CD4-positive, alpha-beta T cell (primary cell): ENCODE results near the gene PRKN. TPM values are rescaled to one million over a fixed set of nuclear protein-coding genes. Genes with fewer than 3 reads are reported as not detected.

Experiments used
- ATAC-seq: fragments of 200-7000 bp; cut with Tn5 transposase; one replicate; pipeline ENCODE4 v1.10.0; 2022; ENCODE audit warnings: mild to moderate bottlenecking; ENCODE audit not compliant: poor library complexity
- CTCF ChIA-PET: fragments of 350-600 bp; sonication (Branson Sonifier 250); formaldehyde crosslinking; loops from one replicate; lab custom pipeline; 2021; ENCODE audit warnings: antibody characterized with exemption, inconsistent platforms; lab: Charles Lee
- POLR2A ChIA-PET: fragments of 350-600 bp; sonication (Branson Sonifier 250); formaldehyde crosslinking; loops from one replicate; lab custom pipeline; 2021; ENCODE audit warnings: antibody characterized with exemption, inconsistent platforms; lab: Charles Lee
- DNase-seq, 14 experiments: peaks; one replicate each; pipeline ENCODE4 v3.0.0-alpha.2; 2013 to 2020; ENCODE audit warnings: mixed read lengths in 2 of 14
- H3K27ac ChIP-seq, 2 donors: one replicate each; pipeline versions ENCODE4 v1.5.1 to v1.7.0; 2013; ENCODE audit warnings: low read length in 2 of 2, low read depth in 1 of 2, mild to moderate bottlenecking in 1 of 2
- H3K27me3 ChIP-seq, 2 experiments: 1 replicate in 1 of 2; 2 replicates in 1 of 2; pipeline versions ENCODE4 v1.6.1 to v1.7.0; 2013; ENCODE audit warnings: low read length in 2 of 2, control low read depth in 1 of 2, mild to moderate bottlenecking in 1 of 2, moderate library complexity in 1 of 2; ENCODE audit not compliant: insufficient read depth in 2 of 2, control insufficient read depth in 1 of 2
- H3K36me3 ChIP-seq: one replicate; pipeline ENCODE4 v1.6.1; 2013; ENCODE audit warnings: low read length, control low read depth; ENCODE audit not compliant: insufficient read depth
- H3K4me1 ChIP-seq: one replicate; pipeline ENCODE4 v1.6.1; 2013; ENCODE audit warnings: low read length, control low read depth; ENCODE audit not compliant: insufficient read depth
- H3K4me3 ChIP-seq: one replicate; pipeline ENCODE4 v1.5.1; 2013; ENCODE audit warnings: mild to moderate bottlenecking, low read length, moderate library complexity
- H3K9me3 ChIP-seq, 2 experiments: 1 replicate in 1 of 2; 2 replicates in 1 of 2; pipeline versions ENCODE4 v1.6.1 to v1.7.0; 2013; ENCODE audit warnings: low read length in 2 of 2, mild to moderate bottlenecking in 2 of 2, control low read depth in 1 of 2, moderate library complexity in 1 of 2; ENCODE audit not compliant: control insufficient read depth in 1 of 2, insufficient read depth in 1 of 2
- H3K27ac Mint-ChIP-seq: one replicate; pipeline ENCODE4 v1.8.0; 2020; ENCODE audit warnings: mixed read lengths
- H3K27me3 Mint-ChIP-seq: one replicate; pipeline ENCODE4 v1.8.0; 2021; ENCODE audit warnings: mixed read lengths
- H3K36me3 Mint-ChIP-seq: one replicate; pipeline ENCODE4 v1.8.0; 2021; ENCODE audit warnings: low read depth, mixed read lengths
- H3K4me1 Mint-ChIP-seq: one replicate; pipeline ENCODE4 v1.8.0; 2021; ENCODE audit warnings: low read depth, mixed read lengths
- H3K4me3 Mint-ChIP-seq: one replicate; pipeline ENCODE4 v1.8.0; 2020; ENCODE audit warnings: mild to moderate bottlenecking, mixed read lengths
- H3K9me3 Mint-ChIP-seq: one replicate; pipeline ENCODE4 v1.8.0; 2020; ENCODE audit warnings: mixed read lengths
- intact Hi-C, 2 experiments: fragments of 100-400 bp; cut with DNase I in 1 of 2; cut with micrococcal nuclease in 1 of 2; formaldehyde crosslinking; loops; one replicate each; pipeline versions ENCODE4 v1.15.1 to v1.9.0; 2023 to 2025; cut with DNase I, micrococcal nuclease
- total RNA-seq, 174 experiments: library from RNA in 2 of 174; stranded (reverse) in 2 of 174; gene quantifications; one replicate each; pipeline ENCODE4 v1.2.3 and lab custom pipeline; 2021 to 2026
- TF ChIP-seq, protein P1 (sequence below): fragments of 200-600 bp; IDR thresholded peaks from one replicate; pipeline ENCODE4 v1.8.0; 2022; ENCODE audit warnings: antibody characterized with exemption, mild to moderate bottlenecking

PRKN gene
- total RNA-seq, 2 experiments from 2014 or later, result 5.2 to 5.4 TPM

DNA sequence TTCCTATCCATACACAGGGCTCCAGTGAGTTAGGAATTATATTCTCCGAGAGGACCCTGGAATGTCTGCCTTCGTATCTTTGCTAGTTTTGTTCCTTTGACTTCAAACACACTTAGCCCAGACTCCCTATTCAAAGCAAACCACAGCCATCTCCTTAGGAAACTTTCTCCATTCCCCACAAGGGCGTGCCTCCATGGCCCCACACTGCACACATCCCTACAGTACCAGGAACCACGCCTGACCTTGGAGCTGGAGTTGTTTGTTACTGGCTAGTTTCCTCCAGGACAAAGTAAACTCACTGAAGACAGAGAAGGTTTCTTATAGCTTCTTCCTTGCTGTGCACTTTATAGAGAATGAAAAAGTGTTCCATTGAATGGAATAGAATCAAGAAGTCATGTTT, 1040.9 kb downstream of the PRKN start:
- intact Hi-C loops, result no loop called here
- no peaks in the 10 kb centered on the region for H3K27me3 ChIP-seq
- ATAC-seq (no peak), DNase-seq (no peak)
- ChIA-PET POLR2A (no interaction called here), CTCF (no interaction called here)
- no peaks in the 10 kb centered on the region for H3K36me3 Mint-ChIP-seq
- TF ChIP-seq, protein P1, sequence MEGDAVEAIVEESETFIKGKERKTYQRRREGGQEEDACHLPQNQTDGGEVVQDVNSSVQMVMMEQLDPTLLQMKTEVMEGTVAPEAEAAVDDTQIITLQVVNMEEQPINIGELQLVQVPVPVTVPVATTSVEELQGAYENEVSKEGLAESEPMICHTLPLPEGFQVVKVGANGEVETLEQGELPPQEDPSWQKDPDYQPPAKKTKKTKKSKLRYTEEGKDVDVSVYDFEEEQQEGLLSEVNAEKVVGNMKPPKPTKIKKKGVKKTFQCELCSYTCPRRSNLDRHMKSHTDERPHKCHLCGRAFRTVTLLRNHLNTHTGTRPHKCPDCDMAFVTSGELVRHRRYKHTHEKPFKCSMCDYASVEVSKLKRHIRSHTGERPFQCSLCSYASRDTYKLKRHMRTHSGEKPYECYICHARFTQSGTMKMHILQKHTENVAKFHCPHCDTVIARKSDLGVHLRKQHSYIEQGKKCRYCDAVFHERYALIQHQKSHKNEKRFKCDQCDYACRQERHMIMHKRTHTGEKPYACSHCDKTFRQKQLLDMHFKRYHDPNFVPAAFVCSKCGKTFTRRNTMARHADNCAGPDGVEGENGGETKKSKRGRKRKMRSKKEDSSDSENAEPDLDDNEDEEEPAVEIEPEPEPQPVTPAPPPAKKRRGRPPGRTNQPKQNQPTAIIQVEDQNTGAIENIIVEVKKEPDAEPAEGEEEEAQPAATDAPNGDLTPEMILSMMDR, result no peak
- no peaks in the 10 kb centered on the region for H3K4me1 Mint-ChIP-seq
- H3K27me3 Mint-ChIP-seq, result no peaks in the 10 kb centered on the region
- no peaks in the 10 kb centered on the region for H3K9me3 Mint-ChIP-seq
- no peaks in the 10 kb centered on the region for H3K36me3 ChIP-seq
- no peaks in the 10 kb centered on the region for H3K9me3 ChIP-seq
- no peak overlapping the region for H3K4me3 ChIP-seq
- no peak overlapping the region for H3K4me3 Mint-ChIP-seq
- H3K27ac ChIP-seq, result no peak overlapping the region
- H3K4me1 ChIP-seq, result no peaks in the 10 kb centered on the region
- no peak overlapping the region for H3K27ac Mint-ChIP-seq

DNA sequence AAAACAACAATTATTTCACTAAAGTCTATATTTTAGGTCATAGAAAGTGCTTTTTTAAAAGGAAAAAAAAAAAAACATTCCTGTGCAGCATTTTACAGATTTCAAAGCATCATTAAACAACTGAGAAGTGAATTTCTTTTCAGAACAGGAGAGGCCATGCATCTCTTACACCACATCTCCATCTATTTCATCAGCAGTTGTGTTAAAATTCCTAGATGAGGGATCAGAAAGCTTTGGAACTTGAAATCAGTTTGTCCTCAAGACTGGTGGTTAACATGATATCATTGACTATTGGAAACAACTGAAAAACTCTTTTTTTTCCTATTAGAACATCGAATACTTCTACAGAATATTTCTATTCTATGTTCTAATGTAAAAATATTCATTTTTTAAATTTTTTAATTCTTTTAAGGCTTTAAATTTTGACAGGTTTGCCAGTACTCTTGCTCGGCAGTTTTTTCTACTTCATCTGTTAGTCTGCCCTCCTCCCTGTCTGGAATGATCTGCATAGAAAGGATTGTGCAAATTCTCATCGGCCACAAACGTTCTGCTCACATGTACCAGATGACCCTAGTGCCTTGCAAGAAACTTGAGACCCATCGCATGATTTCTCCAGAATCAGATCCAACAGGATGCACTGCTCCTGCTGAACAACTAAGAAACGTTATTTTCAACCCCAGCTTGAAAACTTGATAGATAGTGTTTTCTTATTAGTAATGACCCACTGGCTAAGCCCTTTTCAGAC, 1042.7 kb downstream of the PRKN start:
- H3K4me1 ChIP-seq, result no peaks in the 10 kb centered on the region
- no peak overlapping the region for H3K27ac ChIP-seq
- no peaks in the 10 kb centered on the region for H3K36me3 ChIP-seq
- ChIA-PET CTCF (no interaction called here), POLR2A (no interaction called here)
- H3K9me3 Mint-ChIP-seq, result no peaks in the 10 kb centered on the region
- no peaks in the 10 kb centered on the region for H3K9me3 ChIP-seq
- no peak overlapping the region for H3K4me3 ChIP-seq
- H3K4me1 Mint-ChIP-seq, result no peaks in the 10 kb centered on the region
- H3K36me3 Mint-ChIP-seq, result no peaks in the 10 kb centered on the region
- H3K4me3 Mint-ChIP-seq, result no peak overlapping the region
- H3K27me3 Mint-ChIP-seq, result no peaks in the 10 kb centered on the region
- H3K27me3 ChIP-seq, result no peaks in the 10 kb centered on the region
- no peak for DNase-seq
- TF ChIP-seq, protein P1, result no peak
- intact Hi-C loops, result no loop called here
- no peak for ATAC-seq
- H3K27ac Mint-ChIP-seq, result no peak overlapping the region

DNA sequence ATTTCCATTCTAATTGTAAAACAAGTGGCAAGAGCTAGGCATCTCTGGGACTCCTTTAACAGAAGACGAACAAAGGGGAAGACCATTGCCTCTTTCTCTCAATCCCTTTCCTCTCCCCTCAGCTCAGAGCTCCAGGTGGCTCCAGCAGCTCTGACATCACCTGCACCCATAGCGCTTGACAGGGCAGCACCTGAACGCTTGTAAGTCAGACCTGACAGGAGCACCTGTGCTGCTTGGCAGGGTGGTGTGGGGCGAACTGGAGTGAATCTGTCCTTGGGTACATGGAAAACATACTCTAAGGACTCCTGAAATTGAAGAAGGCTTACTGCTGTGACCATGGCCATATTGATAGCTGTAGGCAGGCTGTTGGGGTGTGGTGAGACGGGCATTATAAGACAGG, 1044.2 kb downstream of the PRKN start:
- Histone ChIP-seq H3K4me3 (no peak overlapping the region), H3K27ac (no peak overlapping the region), H3K4me1 (no peaks in the 10 kb centered on the region), H3K27me3 (no peaks in the 10 kb centered on the region), H3K36me3 (no peaks in the 10 kb centered on the region), H3K9me3 (no peaks in the 10 kb centered on the region)
- ChIA-PET CTCF (no interaction called here), POLR2A (no interaction called here)
- TF ChIP-seq, protein P1, result no peak
- no peak overlapping the region for H3K4me3 Mint-ChIP-seq
- no peaks in the 10 kb centered on the region for H3K36me3 Mint-ChIP-seq
- DNase-seq (no peak), ATAC-seq (no peak)
- H3K4me1 Mint-ChIP-seq, result no peaks in the 10 kb centered on the region
- H3K27me3 Mint-ChIP-seq, result no peaks in the 10 kb centered on the region
- H3K9me3 Mint-ChIP-seq, result no peaks in the 10 kb centered on the region
- intact Hi-C loops, result no loop called here
- H3K27ac Mint-ChIP-seq, result no peak overlapping the region
